IPS-15b (cell line): ENCODE data around the gene RBFOX1.

ENCODE experiments used
- H3K27me3 ChIP-seq: one replicate; pipeline ENCODE4 v1.6.1; 2013; ENCODE audit warnings: low read length; ENCODE audit not compliant: control insufficient read depth, insufficient read depth
- H3K36me3 ChIP-seq: one replicate; pipeline ENCODE4 v1.6.1; 2013; ENCODE audit warnings: low read length; ENCODE audit not compliant: control insufficient read depth, insufficient read depth
- H3K4me1 ChIP-seq: one replicate; pipeline ENCODE4 v1.6.1; 2013; ENCODE audit warnings: mild to moderate bottlenecking, low read length; ENCODE audit not compliant: control insufficient read depth, insufficient read depth
- H3K4me3 ChIP-seq: one replicate; pipeline ENCODE4 v1.5.1; 2013; ENCODE audit warnings: low read depth, low read length
- H3K9ac ChIP-seq: one replicate; pipeline ENCODE4 v1.6.1; 2013; ENCODE audit warnings: low read depth, mild to moderate bottlenecking, low read length
- H3K9me3 ChIP-seq: one replicate; pipeline ENCODE4 v1.6.1; 2013; ENCODE audit warnings: mild to moderate bottlenecking, low read length; ENCODE audit not compliant: control insufficient read depth, insufficient read depth

Gene RBFOX1

GRCh38 chr16:7550096-7550495, 217.5 kb downstream of the RBFOX1 start:
- Histone ChIP-seq H3K4me1 (no peaks in the 10 kb centered on the region), H3K4me3 (no peak overlapping the region), H3K9me3 (no peaks in the 10 kb centered on the region), H3K9ac (no peak overlapping the region), H3K27me3 (no peaks in the 10 kb centered on the region), H3K36me3 (no peaks in the 10 kb centered on the region)

- Histone ChIP-seq H3K9ac (no peak overlapping the region), H3K27me3 (no peaks in the 10 kb centered on the region), H3K4me3 (no peak overlapping the region), H3K4me1 (no peaks in the 10 kb centered on the region), H3K9me3 (no peaks in the 10 kb centered on the region), H3K36me3 (no peaks in the 10 kb centered on the region)
These were observed 222.8 kb downstream of the RBFOX1 start for GRCh38 chr16:7555459-7555858.

GRCh38 chr16:7561908-7562405, 229.3 kb downstream of the RBFOX1 start:
- no peak overlapping the region for H3K4me3 ChIP-seq
- H3K27me3 ChIP-seq: no peaks in the 10 kb centered on the region
- H3K36me3 ChIP-seq: no peaks in the 10 kb centered on the region
- no peaks in the 10 kb centered on the region for H3K4me1 ChIP-seq
- no peak overlapping the region for H3K9ac ChIP-seq
- no peaks in the 10 kb centered on the region for H3K9me3 ChIP-seq

- H3K36me3 ChIP-seq: no peaks in the 10 kb centered on the region
- H3K9me3 ChIP-seq: no peaks in the 10 kb centered on the region
- H3K4me3 ChIP-seq: no peak overlapping the region
- H3K27me3 ChIP-seq: no peaks in the 10 kb centered on the region
- no peaks in the 10 kb centered on the region for H3K4me1 ChIP-seq
- H3K9ac ChIP-seq: no peak overlapping the region
These were observed 233.7 kb downstream of the RBFOX1 start for GRCh38 chr16:7566360-7566759.

GRCh38 chr16:7571366-7571765, 238.7 kb downstream of the RBFOX1 start:
- Histone ChIP-seq H3K27me3 (no peaks in the 10 kb centered on the region), H3K4me3 (no peak overlapping the region), H3K9ac (no peak overlapping the region), H3K9me3 (no peaks in the 10 kb centered on the region), H3K36me3 (no peaks in the 10 kb centered on the region), H3K4me1 (no peaks in the 10 kb centered on the region)

- H3K4me1 ChIP-seq: no peaks in the 10 kb centered on the region
- H3K4me3 ChIP-seq: no peak overlapping the region
- no peaks in the 10 kb centered on the region for H3K36me3 ChIP-seq
- no peaks in the 10 kb centered on the region for H3K27me3 ChIP-seq
- no peaks in the 10 kb centered on the region for H3K9me3 ChIP-seq
- no peak overlapping the region for H3K9ac ChIP-seq
These were observed 244.9 kb downstream of the RBFOX1 start for GRCh38 chr16:7577588-7577987.

- H3K4me1 ChIP-seq: no peaks in the 10 kb centered on the region
These were observed 246.8 kb downstream of the RBFOX1 start for GRCh38 chr16:7579454-7579853.

GRCh38 chr16:7581175-7581574, 248.5 kb downstream of the RBFOX1 start:
- Histone ChIP-seq H3K9ac (no peak overlapping the region), H3K36me3 (no peaks in the 10 kb centered on the region), H3K4me3 (no peak overlapping the region), H3K9me3 (no peaks in the 10 kb centered on the region), H3K4me1 (no peaks in the 10 kb centered on the region), H3K27me3 (no peaks in the 10 kb centered on the region)

More at GRCh38 chr16:7579454-7579853, 246.8 kb downstream of the RBFOX1 start:
- H3K36me3 ChIP-seq: no peaks in the 10 kb centered on the region
- H3K9me3 ChIP-seq: no peaks in the 10 kb centered on the region
- H3K4me3 ChIP-seq: no peak overlapping the region
- no peak overlapping the region for H3K9ac ChIP-seq
- H3K27me3 ChIP-seq: no peaks in the 10 kb centered on the region

- Histone ChIP-seq H3K4me1 (no peaks in the 10 kb centered on the region), H3K9ac (no peak overlapping the region), H3K27me3 (no peaks in the 10 kb centered on the region), H3K4me3 (no peak overlapping the region), H3K9me3 (no peaks in the 10 kb centered on the region), H3K36me3 (no peaks in the 10 kb centered on the region)
These were observed 250.8 kb downstream of the RBFOX1 start for GRCh38 chr16:7583396-7583795.

GRCh38 chr16:7584561-7584960, 251.9 kb downstream of the RBFOX1 start:
- no peaks in the 10 kb centered on the region for H3K4me1 ChIP-seq
- no peaks in the 10 kb centered on the region for H3K36me3 ChIP-seq
- no peaks in the 10 kb centered on the region for H3K9me3 ChIP-seq
- H3K9ac ChIP-seq: no peak overlapping the region
- no peak overlapping the region for H3K4me3 ChIP-seq
- H3K27me3 ChIP-seq: no peaks in the 10 kb centered on the region

- Histone ChIP-seq H3K36me3 (no peaks in the 10 kb centered on the region), H3K9me3 (no peaks in the 10 kb centered on the region), H3K4me1 (no peaks in the 10 kb centered on the region), H3K4me3 (no peak overlapping the region), H3K27me3 (no peaks in the 10 kb centered on the region), H3K9ac (no peak overlapping the region)
These were observed 253.1 kb downstream of the RBFOX1 start for GRCh38 chr16:7585705-7586104.

- Histone ChIP-seq H3K36me3 (no peaks in the 10 kb centered on the region), H3K4me3 (no peak overlapping the region), H3K4me1 (no peaks in the 10 kb centered on the region), H3K27me3 (no peaks in the 10 kb centered on the region), H3K9me3 (no peaks in the 10 kb centered on the region), H3K9ac (no peak overlapping the region)
These were observed 258.3 kb downstream of the RBFOX1 start for GRCh38 chr16:7590934-7591333.
